Measurements from ENCODE around the gene CD247.

The CD247 gene

DNA sequence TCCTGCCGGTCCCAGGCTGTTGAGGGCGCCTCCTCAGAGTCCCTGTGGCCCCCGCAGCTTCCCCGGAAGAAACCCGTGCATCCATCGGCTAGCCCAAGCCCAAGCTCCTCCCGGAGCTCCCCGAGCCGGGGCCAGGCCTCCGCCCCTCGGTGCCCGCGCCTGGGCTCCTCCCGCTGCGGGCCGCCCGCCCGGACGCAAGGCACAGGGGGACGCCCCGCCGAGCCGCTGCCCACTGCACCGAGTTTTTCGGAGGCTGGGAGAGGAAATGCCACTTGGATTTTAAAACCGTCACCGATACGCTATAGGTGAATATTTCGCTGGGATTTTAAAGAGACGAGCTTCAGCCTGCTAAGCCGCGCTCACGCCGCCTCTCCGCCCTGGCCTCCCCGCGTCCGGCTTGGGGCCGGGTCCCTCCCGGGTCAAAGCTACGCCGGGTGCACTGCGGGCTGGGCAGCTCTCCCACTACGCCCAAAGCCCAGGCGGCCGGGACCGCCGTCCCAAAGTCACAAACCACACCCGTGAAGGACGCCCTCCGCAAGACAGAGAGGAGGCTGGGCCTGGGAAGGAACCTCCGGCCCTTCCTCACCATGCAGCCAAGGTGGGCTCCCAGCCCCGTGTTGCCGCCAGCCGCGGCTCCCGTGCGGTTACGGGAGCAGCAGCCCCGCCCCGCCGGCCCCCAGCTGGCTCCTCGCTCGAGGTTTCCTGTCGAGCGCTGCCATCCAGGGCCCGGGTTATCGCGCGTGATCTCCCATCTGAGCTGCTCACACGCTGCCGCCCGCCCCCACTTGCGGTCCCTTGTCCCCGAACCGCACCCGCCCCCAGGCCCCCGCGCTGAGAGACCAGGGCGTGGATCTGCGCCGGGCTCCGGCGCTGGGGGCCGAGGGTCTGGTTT lies 63.2 kb downstream of the CD247 start:
- H3K18ac ChIP-seq (ENCODE audit: low read depth in 1 of 2, low read length in 2 of 2), result peak overlapping the region; percentile 85 to 89
- peaks cover 13 to 14% of the 10 kb centered on the region in 2 experiments for H3K27me3 ChIP-seq (ENCODE audit: control insufficient read depth in 1 of 2, insufficient read depth in 1 of 2, low read length in 2 of 2)
- H2AFZ ChIP-seq (ENCODE audit: low read depth, low read length), result peak overlapping the region; percentile 83
- no peak overlapping the region for H2BK15ac ChIP-seq (ENCODE audit: low read depth, poor library complexity, severe bottlenecking)
- peak overlapping the region; percentile 72 to 90 for H3K4me3 ChIP-seq (ENCODE audit: insufficient read depth in 1 of 2, low read depth in 1 of 2, low read length in 2 of 2)
- peak overlapping the region; percentile 96 for H4K8ac ChIP-seq (ENCODE audit: low read length)
- no peak overlapping the region for H2AK5ac ChIP-seq (ENCODE audit: low read length, severe bottlenecking)
- peak overlapping the region; percentile 54 to 55 for H3K4ac ChIP-seq (ENCODE audit: low read depth in 1 of 2, low read length in 2 of 2)
- WGBS, result under 1% methylated on average over 80 of the region's 85 CpGs
- no peaks in the 10 kb centered on the region for H3K79me1 ChIP-seq (replicated peaks; ENCODE audit: low read length, poor library complexity, severe bottlenecking)
- peak; percentile 43 for DNase-seq
- no peak overlapping the region for H2BK5ac ChIP-seq (ENCODE audit: low read depth, low read length, poor library complexity, severe bottlenecking)
- H3K23ac ChIP-seq (ENCODE audit: low read length in 2 of 2), result peak overlapping the region in 1 of 2 experiments; percentile 77
- peak overlapping the region; percentile 99 for H3K4me2 ChIP-seq (ENCODE audit: low read length, poor library complexity, severe bottlenecking)
- peaks cover 3% of the 10 kb centered on the region for H3K4me1 ChIP-seq (ENCODE audit: control insufficient read depth, insufficient read depth, low read depth, low read length)
- no peaks in the 10 kb centered on the region for H3K36me3 ChIP-seq (ENCODE audit: control insufficient read depth in 1 of 2, insufficient read depth in 2 of 2, low read depth in 1 of 2, low read length in 2 of 2)
- peak overlapping the region; percentile 86 for H3K9ac ChIP-seq (ENCODE audit: low read length)
- peak overlapping the region; percentile 3 to 57 for H2BK12ac ChIP-seq (ENCODE audit: low read length in 2 of 2)
- no peaks in the 10 kb centered on the region for H3K9me3 ChIP-seq (ENCODE audit: control insufficient read depth, low read length)
- H3K27ac ChIP-seq (ENCODE audit: low read length, poor library complexity, severe bottlenecking), result no peak overlapping the region
- peak overlapping the region; percentile 39 for H2BK120ac ChIP-seq (ENCODE audit: low read depth, low read length)
- H3K14ac ChIP-seq (ENCODE audit: low read length in 2 of 2), result peak overlapping the region in 1 of 2 experiments; percentile 73
- peak overlapping the region; percentile 65 for H4K91ac ChIP-seq (ENCODE audit: low read length)

DNA sequence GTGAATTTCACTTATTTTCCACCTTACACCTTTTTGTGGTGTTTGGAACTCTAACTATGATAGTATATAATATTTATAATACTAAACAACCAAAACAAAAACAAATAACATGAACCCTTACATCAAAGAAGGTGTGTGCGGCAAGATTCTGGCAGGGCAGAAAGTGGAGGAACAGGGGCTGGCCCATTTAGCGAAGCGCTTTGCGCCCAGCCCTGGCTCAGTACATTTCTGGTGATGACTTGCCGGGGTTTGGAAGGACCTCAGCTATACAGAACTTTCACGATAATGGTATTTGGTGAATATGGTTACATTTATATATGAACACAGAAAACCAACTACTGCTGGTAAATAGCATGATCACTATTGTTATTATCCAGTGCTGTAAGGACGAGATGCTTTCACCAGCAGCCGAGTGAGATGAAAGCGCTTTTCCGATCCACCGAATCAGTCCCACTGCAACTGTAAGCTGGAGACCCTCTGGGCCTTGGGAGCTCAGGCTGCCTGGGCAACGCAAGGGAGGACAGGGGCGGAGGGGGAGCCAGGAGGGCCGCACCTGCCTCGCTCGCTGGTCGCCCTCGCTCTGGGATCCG lies 63.9 kb downstream of the CD247 start:
- Histone ChIP-seq H2AK5ac (ENCODE audit: low read length, severe bottlenecking) (no peak overlapping the region), H3K4me2 (ENCODE audit: low read length, poor library complexity, severe bottlenecking) (peak overlapping the region; percentile 99), H4K91ac (ENCODE audit: low read length) (no peak overlapping the region), H2BK120ac (ENCODE audit: low read depth, low read length) (no peak overlapping the region), H3K23ac (ENCODE audit: low read length in 2 of 2) (no peak overlapping the region), H3K9ac (ENCODE audit: low read length) (peak overlapping the region; percentile 86), H2BK15ac (ENCODE audit: low read depth, poor library complexity, severe bottlenecking) (no peak overlapping the region), H2BK5ac (ENCODE audit: low read depth, low read length, poor library complexity, severe bottlenecking) (no peak overlapping the region), H3K4ac (ENCODE audit: low read depth in 1 of 2, low read length in 2 of 2) (no peak overlapping the region), H3K36me3 (ENCODE audit: control insufficient read depth in 1 of 2, insufficient read depth in 2 of 2, low read depth in 1 of 2, low read length in 2 of 2) (no peaks in the 10 kb centered on the region), H2AFZ (ENCODE audit: low read depth, low read length) (peak overlapping the region; percentile 2), H3K18ac (ENCODE audit: low read depth in 1 of 2, low read length in 2 of 2) (peak overlapping the region in 1 of 2 experiments; percentile 31), H3K9me3 (ENCODE audit: control insufficient read depth, low read length) (no peaks in the 10 kb centered on the region), H3K4me1 (ENCODE audit: control insufficient read depth, insufficient read depth, low read depth, low read length) (peaks cover 3% of the 10 kb centered on the region), H3K27ac (ENCODE audit: low read length, poor library complexity, severe bottlenecking) (no peak overlapping the region), H3K14ac (ENCODE audit: low read length in 2 of 2) (peak overlapping the region in 1 of 2 experiments; percentile 45), H3K27me3 (ENCODE audit: control insufficient read depth in 1 of 2, insufficient read depth in 1 of 2, low read length in 2 of 2) (peaks cover 13 to 14% of the 10 kb centered on the region in 2 experiments), H3K79me1 (replicated peaks; ENCODE audit: low read length, poor library complexity, severe bottlenecking) (no peaks in the 10 kb centered on the region), H3K4me3 (ENCODE audit: insufficient read depth in 1 of 2, low read depth in 1 of 2, low read length in 2 of 2) (peak overlapping the region; percentile 72 to 90), H4K8ac (ENCODE audit: low read length) (no peak overlapping the region), H2BK12ac (ENCODE audit: low read length in 2 of 2) (peak overlapping the region in 1 of 2 experiments; percentile 59)
- WGBS, result 22% methylated on average over 17 of the region's 19 CpGs
- no peak for DNase-seq

DNA sequence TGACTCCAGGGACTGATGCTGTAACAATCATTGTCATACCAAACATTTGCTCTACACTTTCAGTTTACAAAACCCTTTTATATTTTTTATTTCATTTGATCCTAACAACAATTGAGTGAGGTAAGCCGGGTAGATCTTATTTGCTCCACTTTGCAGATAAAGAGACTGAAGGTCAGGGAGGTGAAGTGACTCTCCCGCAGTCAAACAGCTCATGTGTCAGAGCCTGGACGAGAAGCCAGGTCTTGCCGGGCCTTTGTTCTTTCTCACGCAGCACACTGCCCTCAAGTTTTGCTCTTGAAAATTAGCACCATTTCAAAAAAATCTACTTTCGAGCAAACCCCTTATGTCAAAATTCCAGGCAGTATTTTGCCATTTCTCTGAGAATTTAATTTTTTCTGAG lies 65.2 kb downstream of the CD247 start:
- no peaks in the 10 kb centered on the region for H3K9me3 ChIP-seq (ENCODE audit: control insufficient read depth, low read length)
- no peak overlapping the region for H2BK15ac ChIP-seq (ENCODE audit: low read depth, poor library complexity, severe bottlenecking)
- no peak overlapping the region for H3K18ac ChIP-seq (ENCODE audit: low read depth in 1 of 2, low read length in 2 of 2)
- H3K4me2 ChIP-seq (ENCODE audit: low read length, poor library complexity, severe bottlenecking), result no peak overlapping the region
- no peaks in the 10 kb centered on the region for H3K79me1 ChIP-seq (replicated peaks; ENCODE audit: low read length, poor library complexity, severe bottlenecking)
- no peak overlapping the region for H2BK5ac ChIP-seq (ENCODE audit: low read depth, low read length, poor library complexity, severe bottlenecking)
- H3K4me1 ChIP-seq (ENCODE audit: control insufficient read depth, insufficient read depth, low read depth, low read length), result peaks cover 3% of the 10 kb centered on the region
- no peak overlapping the region for H3K4ac ChIP-seq (ENCODE audit: low read depth in 1 of 2, low read length in 2 of 2)
- H2AK5ac ChIP-seq (ENCODE audit: low read length, severe bottlenecking), result no peak overlapping the region
- WGBS, result 52% methylated on average over 5 of the region's 6 CpGs
- no peak for DNase-seq
- no peak overlapping the region for H3K4me3 ChIP-seq (ENCODE audit: insufficient read depth in 1 of 2, low read depth in 1 of 2, low read length in 2 of 2)
- H3K14ac ChIP-seq (ENCODE audit: low read length in 2 of 2), result no peak overlapping the region
- no peaks in the 10 kb centered on the region for H3K36me3 ChIP-seq (ENCODE audit: control insufficient read depth in 1 of 2, insufficient read depth in 2 of 2, low read depth in 1 of 2, low read length in 2 of 2)
- no peak overlapping the region for H3K27ac ChIP-seq (ENCODE audit: low read length, poor library complexity, severe bottlenecking)
- no peak overlapping the region for H3K23ac ChIP-seq (ENCODE audit: low read length in 2 of 2)
- H4K8ac ChIP-seq (ENCODE audit: low read length), result no peak overlapping the region
- no peak overlapping the region for H4K91ac ChIP-seq (ENCODE audit: low read length)
- no peak overlapping the region for H2BK12ac ChIP-seq (ENCODE audit: low read length in 2 of 2)
- no peak overlapping the region for H2AFZ ChIP-seq (ENCODE audit: low read depth, low read length)
- H3K9ac ChIP-seq (ENCODE audit: low read length), result no peak overlapping the region
- no peak overlapping the region for H2BK120ac ChIP-seq (ENCODE audit: low read depth, low read length)
- H3K27me3 ChIP-seq (ENCODE audit: control insufficient read depth in 1 of 2, insufficient read depth in 1 of 2, low read length in 2 of 2), result peaks cover 13 to 14% of the 10 kb centered on the region in 2 experiments

DNA sequence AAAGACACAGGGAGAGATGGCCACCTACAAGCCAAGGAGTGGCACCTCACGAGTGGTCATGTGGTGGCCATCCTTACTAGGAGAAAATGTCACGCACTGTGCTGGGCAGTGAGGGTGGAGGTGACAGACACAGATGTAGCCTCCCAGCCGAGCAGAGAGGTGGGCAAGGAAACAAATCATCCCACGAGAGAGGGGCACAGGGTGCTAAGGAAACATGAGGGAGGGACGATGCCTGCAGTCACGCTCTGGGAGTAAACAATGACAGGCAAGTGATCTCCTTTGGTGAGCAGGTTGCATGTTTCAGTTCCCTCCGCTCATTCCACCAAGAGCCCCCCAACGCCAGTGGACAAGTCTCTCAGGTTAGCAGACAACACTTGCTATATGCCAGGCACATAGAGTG lies 65.8 kb downstream of the CD247 start:
- Histone ChIP-seq H2AK5ac (ENCODE audit: low read length, severe bottlenecking) (no peak overlapping the region), H3K79me1 (replicated peaks; ENCODE audit: low read length, poor library complexity, severe bottlenecking) (no peaks in the 10 kb centered on the region), H2AFZ (ENCODE audit: low read depth, low read length) (no peak overlapping the region), H3K4ac (ENCODE audit: low read depth in 1 of 2, low read length in 2 of 2) (no peak overlapping the region), H3K36me3 (ENCODE audit: control insufficient read depth in 1 of 2, insufficient read depth in 2 of 2, low read depth in 1 of 2, low read length in 2 of 2) (no peaks in the 10 kb centered on the region), H3K9ac (ENCODE audit: low read length) (no peak overlapping the region), H3K4me2 (ENCODE audit: low read length, poor library complexity, severe bottlenecking) (no peak overlapping the region), H2BK12ac (ENCODE audit: low read length in 2 of 2) (no peak overlapping the region), H3K23ac (ENCODE audit: low read length in 2 of 2) (no peak overlapping the region), H3K18ac (ENCODE audit: low read depth in 1 of 2, low read length in 2 of 2) (no peak overlapping the region), H2BK120ac (ENCODE audit: low read depth, low read length) (no peak overlapping the region), H3K27me3 (ENCODE audit: control insufficient read depth in 1 of 2, insufficient read depth in 1 of 2, low read length in 2 of 2) (peaks cover 13 to 14% of the 10 kb centered on the region in 2 experiments), H3K27ac (ENCODE audit: low read length, poor library complexity, severe bottlenecking) (no peak overlapping the region), H2BK15ac (ENCODE audit: low read depth, poor library complexity, severe bottlenecking) (no peak overlapping the region), H3K4me1 (ENCODE audit: control insufficient read depth, insufficient read depth, low read depth, low read length) (peaks cover 3% of the 10 kb centered on the region), H3K4me3 (ENCODE audit: insufficient read depth in 1 of 2, low read depth in 1 of 2, low read length in 2 of 2) (no peak overlapping the region), H4K91ac (ENCODE audit: low read length) (no peak overlapping the region), H4K8ac (ENCODE audit: low read length) (no peak overlapping the region), H3K14ac (ENCODE audit: low read length in 2 of 2) (no peak overlapping the region), H2BK5ac (ENCODE audit: low read depth, low read length, poor library complexity, severe bottlenecking) (no peak overlapping the region), H3K9me3 (ENCODE audit: control insufficient read depth, low read length) (no peaks in the 10 kb centered on the region)
- no peak for DNase-seq
- WGBS, result 89% methylated on average over 8 of the region's 8 CpGs
